GM21786 (cell line): Measurements from ENCODE around the gene IL1RAPL2.
"Not testable (repeated sequence)": the region's sequence is repeated elsewhere in the genome, so short reads cannot be mapped to it uniquely, and the experiment has no call there.

ENCODE experiments used
- ATAC-seq: cut with Tn5 transposase; IDR thresholded peaks from one replicate; pipeline ENCODE4 v1.9.1; 2021; ENCODE audit not compliant: unreplicated experiment

Gene IL1RAPL2

DNA sequence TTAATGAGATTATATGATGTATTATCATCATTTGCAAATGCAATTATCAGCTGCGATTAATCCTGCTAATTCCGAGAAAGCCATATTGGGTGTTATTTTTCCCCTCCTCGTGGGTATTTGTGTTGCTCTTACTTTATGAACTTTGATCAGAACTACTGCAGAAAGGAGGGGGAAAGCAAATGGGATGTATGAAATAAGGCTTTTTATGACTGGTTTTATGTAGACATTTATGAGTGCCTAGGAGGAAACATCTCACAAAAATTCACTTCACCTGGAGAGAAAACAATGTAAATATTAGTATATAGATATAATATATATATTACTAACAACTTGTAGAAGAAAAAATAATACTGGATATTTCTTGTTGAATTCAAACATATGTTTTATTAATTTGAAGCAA lies 440.1 kb downstream of the IL1RAPL2 start:
- no peak for ATAC-seq

DNA sequence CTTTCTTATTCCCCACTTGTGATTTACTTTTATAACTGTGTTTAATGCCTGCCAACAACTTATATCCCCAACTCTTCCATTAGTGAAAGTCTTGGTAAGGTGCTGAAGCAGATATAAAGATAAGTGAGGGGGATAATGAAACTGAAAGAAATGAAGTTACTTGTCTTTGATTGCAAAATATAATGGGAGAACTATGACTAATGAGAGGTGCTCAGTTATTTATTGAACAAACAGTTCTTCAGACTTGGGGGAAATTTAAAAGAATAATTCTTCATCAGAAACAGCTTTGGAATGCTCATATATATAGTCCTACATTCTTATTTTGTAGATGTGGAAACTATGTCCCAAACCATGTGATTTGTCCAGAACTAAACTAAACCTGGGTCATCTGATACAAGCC lies 441.0 kb downstream of the IL1RAPL2 start:
- no peak for ATAC-seq

DNA sequence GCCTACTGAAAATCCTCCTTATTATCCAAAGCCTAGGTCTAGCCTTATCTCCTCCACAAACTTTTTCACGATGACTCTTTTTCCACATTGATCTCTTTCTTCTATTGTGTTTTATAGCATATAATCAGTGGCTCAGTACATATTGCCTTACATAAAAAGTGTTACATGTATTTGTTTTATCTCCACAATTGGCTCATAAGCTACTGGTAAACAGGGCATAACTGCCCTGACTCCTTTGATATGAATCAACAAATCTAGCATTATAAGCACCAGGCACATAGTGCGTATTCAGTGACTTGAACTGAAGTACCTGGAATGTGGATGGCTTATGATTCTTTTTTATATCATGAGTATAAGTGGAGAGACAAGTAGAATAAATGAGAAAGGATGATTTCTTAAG lies 447.7 kb downstream of the IL1RAPL2 start:
- no peak for ATAC-seq

DNA sequence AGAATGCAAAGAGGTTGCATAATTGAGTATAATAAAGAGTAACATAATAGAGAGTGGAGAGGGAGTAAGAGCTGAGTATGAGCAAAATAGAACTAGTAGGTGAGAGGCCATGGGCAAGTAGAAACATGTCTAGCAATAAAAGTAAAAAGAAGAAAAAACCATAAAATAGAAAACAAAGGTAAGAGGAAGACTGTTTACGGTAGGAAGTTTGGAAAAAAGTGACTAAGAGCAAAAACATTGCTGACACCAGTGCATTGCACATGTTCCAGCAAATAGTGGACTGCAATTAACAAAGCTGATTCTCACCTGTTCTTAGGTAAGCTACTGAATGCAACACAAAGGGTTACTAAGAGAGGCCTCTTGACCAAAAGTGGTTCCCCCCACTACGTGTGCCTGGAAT lies 451.6 kb downstream of the IL1RAPL2 start:
- no peak for ATAC-seq

DNA sequence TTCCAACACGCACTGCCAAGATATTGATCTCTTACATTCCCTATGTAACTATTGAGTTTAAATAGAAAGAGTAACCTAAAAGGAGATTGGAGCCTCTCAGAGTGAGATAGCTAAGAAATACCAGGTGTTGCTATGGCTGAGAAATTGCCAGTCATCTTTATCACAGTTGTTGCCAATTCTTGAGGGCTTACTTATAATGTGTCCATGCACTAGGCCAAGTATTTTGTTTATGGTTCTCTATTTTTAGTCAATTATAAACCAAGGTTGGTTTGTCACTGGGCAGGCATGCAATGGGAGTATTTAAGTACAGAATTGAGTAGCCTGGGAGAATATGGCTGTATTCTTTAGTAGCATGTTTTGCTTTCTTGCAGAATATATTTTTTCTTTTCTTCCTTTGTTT lies 452.9 kb downstream of the IL1RAPL2 start:
- ATAC-seq = no peak

DNA sequence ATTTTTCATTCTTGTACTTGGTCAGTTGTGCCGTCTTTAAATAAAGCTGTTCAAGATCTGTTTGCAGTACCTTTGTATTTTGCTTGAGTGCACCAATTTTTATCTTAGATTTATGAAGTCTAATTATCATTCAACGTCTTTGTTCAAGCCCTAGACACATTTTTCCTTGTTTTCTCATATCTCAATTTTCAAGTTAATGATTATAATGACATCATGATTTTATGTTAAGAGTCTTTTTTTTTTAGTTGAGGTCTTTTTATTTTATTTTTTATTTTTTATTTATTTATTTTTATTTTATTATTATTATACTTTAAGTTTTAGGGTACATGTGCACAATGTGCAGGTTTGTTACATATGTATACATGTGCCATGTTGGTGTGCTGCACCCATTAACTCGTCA lies 463.0 kb downstream of the IL1RAPL2 start:
- not testable (repeated sequence) for ATAC-seq

DNA sequence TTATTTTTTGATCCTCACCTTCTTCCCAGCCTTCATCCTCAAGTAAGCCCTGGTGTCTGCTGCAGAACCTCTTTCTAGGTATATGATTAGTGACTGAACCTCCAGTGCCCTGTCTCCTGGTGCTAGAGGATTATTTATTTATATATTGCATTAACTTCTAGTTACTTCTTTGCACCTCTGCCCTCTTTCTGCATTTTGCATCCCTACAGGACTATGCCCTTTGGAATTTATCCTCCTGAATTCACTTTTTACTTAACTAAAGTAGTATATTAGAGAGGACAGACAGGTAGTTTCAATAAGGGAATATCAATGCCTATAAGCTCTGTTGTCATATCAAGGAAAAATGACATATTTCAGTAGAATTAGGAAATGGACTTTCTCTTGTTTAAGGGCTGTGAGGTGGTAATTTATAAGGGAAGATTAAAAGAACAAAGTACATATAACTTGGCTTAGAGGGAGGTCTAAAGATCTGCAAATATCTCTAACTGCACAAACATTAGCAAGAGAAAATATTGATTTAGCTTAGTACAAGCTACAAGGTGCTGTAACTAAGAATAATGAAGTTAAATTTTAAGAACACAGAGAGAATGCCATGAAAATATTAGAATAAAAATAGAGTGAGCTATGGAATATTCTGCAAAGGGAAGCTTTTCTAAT lies 472.8 kb downstream of the IL1RAPL2 start:
- ATAC-seq = no peak

DNA sequence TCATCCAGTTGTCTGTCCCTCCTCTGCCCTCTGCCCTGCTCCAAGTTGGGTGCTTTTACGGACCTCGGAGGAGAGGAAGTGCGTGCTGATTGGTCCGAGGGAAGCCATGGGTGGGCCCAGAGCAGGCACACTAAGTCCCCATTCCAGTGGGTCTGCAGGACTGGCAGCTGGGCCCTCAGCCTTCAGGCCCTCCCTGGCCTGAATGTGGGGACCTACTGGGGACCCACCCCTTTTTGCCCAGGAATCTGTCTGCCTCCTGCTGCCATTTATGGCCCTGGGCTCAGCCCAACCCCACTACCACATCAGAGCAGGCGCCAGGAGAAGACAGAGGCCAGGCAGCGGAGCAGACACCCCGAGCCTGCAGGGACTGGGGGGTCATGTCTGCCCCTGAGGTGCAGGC lies 484.9 kb downstream of the IL1RAPL2 start:
- no peak for ATAC-seq

DNA sequence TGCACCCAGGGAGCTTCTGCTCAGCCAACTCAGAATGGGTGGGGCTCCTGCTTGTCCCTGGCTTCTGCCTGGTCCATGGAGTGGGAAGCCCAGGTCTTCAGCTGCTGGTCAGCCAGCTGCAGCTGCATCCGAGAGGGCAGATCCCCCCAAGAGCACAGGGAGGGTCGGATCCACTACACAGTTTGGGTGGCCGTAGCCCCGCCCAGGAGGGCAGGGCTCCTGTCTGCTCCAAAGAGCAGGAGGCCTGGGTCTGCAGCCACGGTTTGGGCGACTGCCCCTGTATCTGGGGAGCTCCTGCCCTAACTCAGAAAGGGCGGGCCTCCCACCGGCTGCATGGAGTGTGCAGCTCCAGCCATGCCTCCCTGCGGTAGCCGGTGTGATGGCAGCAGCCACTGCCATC lies 485.4 kb downstream of the IL1RAPL2 start:
- ATAC-seq = no peak

DNA sequence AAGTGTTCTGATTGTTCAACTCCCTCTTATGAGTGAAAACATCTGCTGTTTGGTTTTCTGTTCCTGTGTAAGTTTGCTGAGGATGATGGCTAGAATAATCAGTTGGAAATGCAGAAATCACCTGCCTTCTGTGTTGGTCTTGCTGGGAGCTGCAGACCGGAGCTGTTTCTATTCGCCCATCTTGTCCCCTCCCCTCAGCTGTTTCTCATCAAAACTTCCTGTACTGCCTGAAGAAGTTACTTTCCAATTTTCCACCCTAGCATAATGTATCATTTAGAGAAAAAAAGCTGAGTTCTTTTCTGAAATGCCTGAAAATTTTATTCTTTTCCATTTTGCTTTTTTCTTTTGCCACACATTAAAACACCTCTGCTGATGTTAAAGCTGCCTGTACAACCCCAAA lies 486.9 kb downstream of the IL1RAPL2 start:
- no peak for ATAC-seq

DNA sequence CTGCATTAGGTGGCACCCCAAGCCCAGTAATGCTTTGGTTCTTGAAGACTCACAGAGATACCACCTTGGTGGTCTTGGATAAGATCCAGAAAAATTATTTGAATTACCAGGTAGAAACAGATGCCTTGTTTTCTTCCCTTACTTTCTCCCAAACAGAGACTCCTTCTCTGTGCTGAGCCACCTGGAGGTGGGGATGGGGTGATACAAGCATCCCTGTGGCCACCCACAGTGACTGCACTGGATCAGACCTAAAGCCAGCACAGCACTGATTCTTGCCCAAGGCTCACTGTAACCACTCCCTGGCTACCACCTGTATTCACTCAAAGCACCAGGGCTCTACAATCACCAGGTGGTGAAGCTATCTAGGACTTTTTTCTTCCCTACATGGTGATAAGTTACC lies 497.7 kb downstream of the IL1RAPL2 start:
- no peak for ATAC-seq

DNA sequence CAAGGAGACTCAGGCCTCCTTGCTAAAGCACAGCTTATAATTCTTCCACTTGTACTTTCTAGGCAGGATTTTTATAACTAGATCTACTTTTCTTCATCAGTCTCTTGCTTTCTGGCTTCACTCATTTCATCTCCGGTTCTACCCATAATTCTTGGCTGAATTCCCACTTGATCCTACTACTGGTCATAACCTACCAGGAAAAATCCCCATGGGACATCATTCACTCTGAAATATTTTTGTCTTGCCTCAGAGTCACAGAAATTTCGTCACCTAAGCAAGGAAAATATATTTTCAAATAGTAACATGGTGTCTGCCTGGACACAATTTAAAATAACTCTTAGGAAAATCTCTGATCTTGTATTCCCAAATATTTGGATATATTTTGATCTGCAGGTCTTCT lies 532.2 kb downstream of the IL1RAPL2 start:
- ATAC-seq = no peak

DNA sequence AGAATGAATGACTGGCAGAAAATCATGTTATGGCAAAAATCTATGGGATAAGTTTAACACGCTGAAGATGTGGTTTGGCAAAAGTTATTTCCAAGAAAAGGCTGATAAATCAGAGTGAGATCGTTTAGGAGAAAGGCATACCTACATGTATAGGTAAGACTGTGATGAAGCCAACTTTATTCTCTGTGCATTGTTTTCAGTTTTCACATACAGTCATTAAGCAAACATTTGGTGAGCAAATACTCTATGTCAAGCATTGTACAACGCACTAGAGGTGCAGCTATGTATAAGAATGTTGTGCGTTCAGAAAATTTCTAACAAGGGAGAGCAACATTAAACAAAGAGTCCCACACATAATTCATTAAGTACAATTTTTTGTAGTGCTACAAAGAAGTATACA lies 532.8 kb downstream of the IL1RAPL2 start:
- no peak for ATAC-seq

DNA sequence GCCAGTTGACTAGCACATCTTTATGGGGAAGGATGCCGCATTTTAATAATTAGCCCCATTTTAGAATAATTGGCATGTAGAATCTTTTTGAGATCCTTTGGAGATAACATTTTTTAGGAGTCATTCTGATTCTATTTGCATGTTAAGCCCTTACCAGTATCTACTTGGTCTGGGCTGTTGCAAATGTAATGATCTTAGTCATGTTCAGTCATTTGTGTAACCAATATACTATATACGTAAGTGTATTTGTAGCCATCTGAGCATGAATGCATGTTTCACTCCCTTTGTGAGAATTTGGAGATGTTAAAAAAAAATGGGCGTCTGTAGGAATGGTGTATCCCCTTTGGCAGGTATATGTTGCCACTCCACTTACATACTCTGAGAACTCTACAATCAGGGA lies 535.4 kb downstream of the IL1RAPL2 start:
- ATAC-seq = no peak

DNA sequence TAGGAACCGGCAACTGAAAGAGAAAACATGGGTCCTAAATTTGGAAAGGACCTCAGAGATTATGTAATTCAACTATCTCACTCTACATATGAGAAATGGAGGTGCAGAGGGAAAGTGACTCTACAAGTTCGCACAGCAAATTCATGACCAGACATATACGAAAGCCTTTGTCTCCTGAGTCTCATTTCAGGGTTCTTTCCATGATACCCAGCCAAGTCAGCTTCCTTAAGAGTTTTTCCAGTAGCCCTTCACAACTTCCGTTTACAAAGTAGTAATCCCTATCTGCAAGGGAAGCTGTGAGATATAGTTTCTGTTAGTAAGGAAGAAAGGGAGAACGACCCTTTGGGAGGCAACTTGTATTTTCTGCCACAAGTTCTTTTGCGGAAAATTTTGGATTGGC lies 543.9 kb downstream of the IL1RAPL2 start:
- ATAC-seq = no peak

DNA sequence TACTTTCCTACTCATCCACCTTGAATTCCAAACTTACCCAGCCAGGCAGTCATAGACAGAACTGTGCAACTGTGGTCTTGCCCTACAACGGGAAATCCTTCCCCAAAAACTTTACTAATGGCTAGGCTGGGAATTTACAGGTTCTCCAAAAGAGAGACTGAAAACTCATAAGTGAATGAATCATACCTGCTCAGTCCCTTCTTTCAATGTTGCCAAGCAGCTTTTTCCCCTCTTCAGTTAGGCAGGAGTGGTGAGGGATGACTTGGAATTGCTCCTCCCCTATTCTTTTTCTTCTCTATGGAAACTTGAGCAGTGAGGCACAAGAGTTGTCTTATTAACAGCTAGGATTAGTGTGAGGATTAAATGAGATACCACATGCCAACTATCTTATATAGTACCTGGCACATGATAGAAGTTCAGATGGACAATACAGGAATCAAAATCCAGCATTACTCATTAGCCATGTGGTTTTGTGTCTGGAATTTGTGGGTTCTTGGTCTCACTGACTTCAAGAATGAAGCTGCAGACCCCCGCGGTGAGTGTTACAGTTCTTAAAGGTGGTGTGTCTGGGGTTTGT lies 548.6 kb downstream of the IL1RAPL2 start:
- ATAC-seq = no peak

DNA sequence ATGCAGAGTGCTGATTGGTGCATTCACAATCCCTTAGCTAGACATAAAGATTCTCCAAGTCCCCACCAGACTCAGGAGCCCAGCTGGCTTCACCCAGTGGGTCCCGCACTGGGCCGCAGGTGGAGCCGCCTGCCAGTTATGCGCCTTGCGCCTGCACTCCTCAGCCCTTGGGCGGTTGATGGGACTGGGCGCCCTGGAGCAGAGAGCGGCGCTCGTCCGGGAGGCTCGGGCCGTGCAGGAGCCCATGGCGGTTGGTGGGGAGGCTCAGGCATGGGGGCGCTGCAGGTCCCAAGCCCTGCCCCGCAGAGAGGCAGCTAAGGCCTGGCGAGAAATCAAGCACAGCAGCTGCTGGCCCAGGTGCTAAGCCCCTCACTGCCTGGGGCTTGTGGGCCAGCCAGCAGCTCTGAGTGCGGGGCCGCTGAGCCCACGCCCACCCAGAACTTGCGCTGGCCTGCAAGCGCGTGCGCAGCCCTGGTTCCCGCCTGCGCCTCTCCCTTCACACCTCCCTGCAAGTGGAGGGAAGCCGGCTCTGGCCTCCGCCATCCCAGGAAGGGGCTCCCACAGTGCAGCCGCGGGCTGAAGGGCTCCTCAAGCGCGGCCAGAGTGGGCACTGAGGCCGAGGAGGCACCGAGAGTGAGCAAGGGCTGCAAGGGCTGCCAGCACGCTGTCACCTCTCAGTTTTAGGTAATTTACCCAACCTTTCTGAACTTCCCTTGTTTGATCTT lies 549.8 kb downstream of the IL1RAPL2 start:
- ATAC-seq = not testable (repeated sequence)

DNA sequence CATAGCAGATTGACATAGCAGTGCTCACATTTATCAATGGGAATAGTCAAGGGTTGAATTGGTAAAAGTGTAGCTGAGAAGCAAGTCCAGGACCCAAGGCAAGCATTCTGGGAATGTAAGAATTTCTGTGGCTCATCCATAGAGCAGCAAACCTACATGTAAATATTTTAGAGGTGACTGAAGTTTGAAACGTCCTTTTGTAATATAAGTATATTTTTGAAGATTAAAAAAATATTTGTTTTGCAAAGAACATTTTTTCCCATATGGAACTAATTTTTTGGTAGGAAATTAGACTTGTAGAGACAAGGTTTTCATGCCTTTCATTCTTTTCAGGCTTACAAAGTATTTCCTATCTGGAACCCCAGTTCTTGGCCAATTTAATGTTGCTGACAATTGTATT lies 550.5 kb downstream of the IL1RAPL2 start:
- ATAC-seq = no peak

DNA sequence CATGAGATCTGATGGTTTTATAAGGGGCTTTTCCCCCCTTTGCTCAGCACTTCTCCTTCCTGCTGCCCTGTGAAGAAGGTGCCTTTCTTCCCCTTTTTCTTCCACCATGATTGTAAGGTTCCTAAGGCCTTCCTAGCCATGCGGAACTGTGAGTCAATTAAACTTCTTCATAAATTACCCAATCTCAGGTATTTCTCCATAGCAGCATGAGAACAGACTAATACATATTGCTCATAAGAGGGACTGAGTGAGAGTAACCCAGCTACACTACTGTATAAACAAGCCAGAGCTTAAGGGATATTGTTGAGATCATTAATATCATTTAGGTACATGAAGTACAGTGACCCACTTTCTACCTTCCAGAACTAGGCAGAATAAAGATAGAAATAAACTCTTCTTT lies 551.6 kb downstream of the IL1RAPL2 start:
- ATAC-seq = no peak

DNA sequence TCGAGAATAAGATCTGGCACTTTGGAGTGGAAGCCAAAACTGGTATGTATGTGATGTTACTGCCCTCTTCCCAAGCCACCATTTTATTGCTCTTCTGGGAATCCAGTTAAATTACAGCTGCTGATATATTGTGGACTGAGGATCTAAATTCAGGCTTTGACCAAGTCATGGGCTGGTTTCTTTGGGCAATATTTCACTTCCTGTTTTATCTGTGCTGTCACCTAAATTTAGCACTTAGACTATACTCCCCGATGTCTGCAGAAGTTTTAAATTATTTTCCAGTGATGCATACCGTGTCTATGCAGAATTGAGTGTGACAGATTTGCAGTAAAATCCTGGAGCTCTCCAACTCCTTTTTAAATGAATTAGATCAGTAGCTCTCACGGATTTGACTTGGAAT lies 554.5 kb downstream of the IL1RAPL2 start:
- no peak for ATAC-seq

DNA sequence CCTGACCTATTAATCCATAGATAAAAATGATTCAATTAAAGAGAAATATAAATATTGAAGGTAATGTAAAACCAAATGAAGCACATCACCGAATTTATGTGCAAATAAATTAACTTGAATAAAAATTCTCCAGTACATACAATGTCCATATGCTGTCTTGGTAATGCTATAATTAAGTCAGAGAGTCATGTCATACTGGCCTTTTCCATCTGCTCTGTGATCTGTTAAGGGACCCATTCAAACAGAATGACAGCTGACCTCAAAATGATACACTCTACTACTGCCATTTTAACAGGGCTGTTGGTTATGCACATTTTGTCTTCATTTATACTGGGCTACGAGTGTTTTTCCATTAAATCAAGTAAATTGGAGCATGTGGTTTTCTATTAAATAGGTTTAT lies 555.2 kb downstream of the IL1RAPL2 start:
- no peak for ATAC-seq

DNA sequence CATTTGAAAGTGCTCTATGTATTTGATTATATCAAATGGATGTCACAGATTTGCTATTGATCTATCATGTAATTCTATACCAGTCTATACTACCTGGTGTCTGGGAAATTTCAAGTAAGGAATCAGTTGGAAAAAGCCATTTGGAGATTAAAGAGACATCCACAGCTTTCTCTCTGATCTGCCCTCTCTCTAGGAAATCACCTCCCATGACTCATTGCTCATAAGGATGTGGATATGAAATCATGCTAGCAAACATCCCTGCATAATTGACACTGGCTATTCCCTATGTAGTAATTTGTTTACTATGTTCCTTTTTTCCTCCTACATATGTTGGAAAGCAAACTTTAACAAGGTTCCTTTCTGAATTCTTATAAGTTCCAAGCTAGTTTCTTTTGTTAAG lies 560.2 kb downstream of the IL1RAPL2 start:
- no peak for ATAC-seq

DNA sequence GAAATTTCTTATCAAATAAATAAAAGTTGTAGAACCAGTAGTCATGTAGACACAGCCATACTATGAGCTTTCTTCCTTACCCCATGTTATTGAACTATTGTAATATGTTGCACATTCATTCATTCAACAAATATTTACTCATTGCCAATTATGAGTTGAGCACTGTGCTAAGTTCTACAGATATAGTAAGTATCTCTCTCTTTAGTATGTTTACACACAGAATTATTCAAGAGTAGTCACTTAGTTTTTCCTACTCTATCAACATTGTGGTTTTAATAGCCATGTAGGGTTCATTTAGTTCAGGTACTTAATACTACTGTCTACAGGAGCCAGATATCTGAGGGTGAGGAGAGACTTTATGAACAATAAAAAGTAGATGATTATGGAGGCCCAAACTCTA lies 568.3 kb downstream of the IL1RAPL2 start:
- ATAC-seq = no peak
